ENCODE data around the gene KCTD6. TPM values are rescaled to one million over a fixed set of nuclear protein-coding genes. Genes with fewer than 3 reads are reported as not detected.

Gene KCTD6
- total RNA-seq, 1 donor from 2014 or later: 3.9 TPM

- FAIRE-seq: peak; percentile 85
- H3K27me3 ChIP-seq (ENCODE audit: control insufficient read depth, insufficient read depth, low read length): peaks cover 2% of the 10 kb centered on the region
- DNase-seq (ENCODE audit: low read depth): peak; percentile 98
- H3K36me3 ChIP-seq (ENCODE audit: control insufficient read depth, insufficient read depth, low read length): no peaks in the 10 kb centered on the region
- no peak overlapping the region for H3K4me3 ChIP-seq (ENCODE audit: low read depth, low read length)
- no peak for TF ChIP-seq CTCF (IDR thresholded peaks at IDR 0.05; ENCODE audit: insufficient read depth, low read length, severe bottlenecking)
Measured at GRCh38 chr3:58471025-58471887, 20.6 kb upstream of the KCTD6 start.

- Histone ChIP-seq H3K4me3 (ENCODE audit: low read depth, low read length) (no peak overlapping the region), H3K27me3 (ENCODE audit: control insufficient read depth, insufficient read depth, low read length) (peaks cover 2% of the 10 kb centered on the region), H3K36me3 (ENCODE audit: control insufficient read depth, insufficient read depth, low read length) (no peaks in the 10 kb centered on the region)
- TF ChIP-seq CTCF (IDR thresholded peaks at IDR 0.05; ENCODE audit: insufficient read depth, low read length, severe bottlenecking): no peak
- no peak for FAIRE-seq
- DNase-seq (ENCODE audit: low read depth): no peak
Measured at GRCh38 chr3:58473275-58473674, 18.6 kb upstream of the KCTD6 start.

- Histone ChIP-seq H3K27me3 (ENCODE audit: control insufficient read depth, insufficient read depth, low read length) (peaks cover 2% of the 10 kb centered on the region), H3K36me3 (ENCODE audit: control insufficient read depth, insufficient read depth, low read length) (no peaks in the 10 kb centered on the region), H3K4me3 (ENCODE audit: low read depth, low read length) (no peak overlapping the region)
- FAIRE-seq: no peak
- DNase-seq (ENCODE audit: low read depth): no peak
- TF ChIP-seq CTCF (IDR thresholded peaks at IDR 0.05; ENCODE audit: insufficient read depth, low read length, severe bottlenecking): no peak
Measured at GRCh38 chr3:58474348-58474911, 17.5 kb upstream of the KCTD6 start.

- TF ChIP-seq CTCF (IDR thresholded peaks at IDR 0.05; ENCODE audit: insufficient read depth, low read length, severe bottlenecking): no peak
- peak; percentile 32 for FAIRE-seq
- H3K4me3 ChIP-seq (ENCODE audit: low read depth, low read length): no peak overlapping the region
- no peaks in the 10 kb centered on the region for H3K36me3 ChIP-seq (ENCODE audit: control insufficient read depth, insufficient read depth, low read length)
- DNase-seq (ENCODE audit: low read depth): no peak
- no peaks in the 10 kb centered on the region for H3K27me3 ChIP-seq (ENCODE audit: control insufficient read depth, insufficient read depth, low read length)
Measured at GRCh38 chr3:58474967-58475578, 16.8 kb upstream of the KCTD6 start.

- no peak for DNase-seq (ENCODE audit: low read depth)
- TF ChIP-seq CTCF (IDR thresholded peaks at IDR 0.05; ENCODE audit: insufficient read depth, low read length, severe bottlenecking): no peak
- no peaks in the 10 kb centered on the region for H3K27me3 ChIP-seq (ENCODE audit: control insufficient read depth, insufficient read depth, low read length)
- no peak overlapping the region for H3K4me3 ChIP-seq (ENCODE audit: low read depth, low read length)
- H3K36me3 ChIP-seq (ENCODE audit: control insufficient read depth, insufficient read depth, low read length): no peaks in the 10 kb centered on the region
- FAIRE-seq: no peak
Measured at GRCh38 chr3:58478781-58479180, 13.1 kb upstream of the KCTD6 start.

Data from bronchial epithelial cell (primary cell).